Measurements from ENCODE around the gene ING3. TPM values are rescaled to one million over a fixed set of nuclear protein-coding genes. Genes with fewer than 3 reads are reported as not detected.

Gene ING3
- total RNA-seq, 1 experiment from 2014 or later: 16.1 TPM

DNA sequence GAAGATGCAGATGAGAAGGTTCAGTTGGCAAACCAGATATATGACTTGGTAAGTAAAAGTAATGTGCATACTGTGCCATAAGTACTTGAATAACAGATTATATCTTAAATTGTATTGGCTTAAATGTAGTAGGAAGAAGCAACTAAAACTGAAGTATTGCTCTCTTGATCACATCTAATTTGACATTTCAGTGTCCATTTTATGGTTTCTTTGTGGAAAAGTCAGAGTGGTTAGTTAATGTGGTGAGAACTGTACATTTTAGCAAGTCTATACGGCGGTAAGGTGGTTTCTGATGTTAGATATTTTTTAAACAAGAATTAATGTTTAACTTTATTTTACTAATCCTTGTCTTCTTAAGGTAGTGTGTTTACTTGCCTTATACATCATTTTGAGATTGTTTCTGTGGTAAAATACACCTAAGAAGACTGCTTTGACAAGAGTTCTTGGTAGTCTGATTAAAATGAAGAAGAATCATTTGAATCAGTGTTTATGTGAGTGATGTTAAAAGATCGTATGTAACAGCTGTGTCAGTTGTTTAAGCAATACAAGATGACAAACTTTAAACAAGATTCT is 5.1 kb downstream of the ING3 start:
- ChIA-PET CTCF (no interaction called here), POLR2A (ENCODE audit: low non-redundant PET) (no interaction called here)
- DNase-seq (ENCODE audit: low spot score): no peak

DNA sequence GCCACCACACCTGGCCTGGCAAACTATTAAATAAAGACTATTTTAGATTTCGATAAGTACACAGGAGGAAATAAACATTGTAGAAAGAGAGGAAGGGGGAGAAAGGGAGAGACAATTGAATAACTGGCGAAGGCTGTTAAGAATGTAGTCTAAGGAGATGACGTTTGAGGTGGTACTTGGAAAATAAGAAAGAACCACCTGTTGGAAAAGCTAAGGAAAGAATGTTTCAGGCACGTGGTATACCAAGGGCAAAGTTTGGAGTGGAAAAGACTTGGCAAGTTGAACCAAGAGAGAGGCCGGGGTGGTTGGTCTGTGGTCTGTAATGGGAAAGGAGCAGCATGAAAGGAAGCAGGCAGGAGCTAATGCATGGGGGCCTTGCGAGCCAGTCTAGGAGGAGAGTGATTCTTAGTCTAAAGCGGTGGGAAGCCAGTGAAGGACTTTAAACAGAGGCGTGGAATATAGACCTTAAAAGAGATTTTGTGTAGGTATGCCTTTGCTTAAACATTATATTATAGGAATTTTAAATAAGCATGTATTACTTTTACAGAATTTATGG is 9.4 kb downstream of the ING3 start:
- H3K27ac ChIP-seq (ENCODE audit: low read depth, low read length, poor library complexity, severe bottlenecking): no peak overlapping the region
- H3K4me3 ChIP-seq (ENCODE audit: low read depth, low read length, poor library complexity, severe bottlenecking): no peak overlapping the region
- H3K36me3 ChIP-seq (ENCODE audit: insufficient read depth, low read length, poor library complexity, severe bottlenecking): peaks cover 24% of the 10 kb centered on the region
- no peaks in the 10 kb centered on the region for H3K4me1 ChIP-seq (ENCODE audit: insufficient read depth, low read length, poor library complexity, severe bottlenecking)
- DNase-seq (ENCODE audit: low spot score): no peak
- intact Hi-C loops (cut with micrococcal nuclease; ENCODE audit: unreplicated experiment): no loop called here
- no TSS peak for BruUV-seq (replicated peaks)
- POLR2A ChIA-PET (ENCODE audit: low non-redundant PET): no interaction called here
- no peak for TF ChIP-seq EZH2 (IDR thresholded peaks at IDR 0.05; ENCODE audit: borderline replicate concordance, low read depth, low read length, poor library complexity, severe bottlenecking)
- TF ChIP-seq, protein P1, sequence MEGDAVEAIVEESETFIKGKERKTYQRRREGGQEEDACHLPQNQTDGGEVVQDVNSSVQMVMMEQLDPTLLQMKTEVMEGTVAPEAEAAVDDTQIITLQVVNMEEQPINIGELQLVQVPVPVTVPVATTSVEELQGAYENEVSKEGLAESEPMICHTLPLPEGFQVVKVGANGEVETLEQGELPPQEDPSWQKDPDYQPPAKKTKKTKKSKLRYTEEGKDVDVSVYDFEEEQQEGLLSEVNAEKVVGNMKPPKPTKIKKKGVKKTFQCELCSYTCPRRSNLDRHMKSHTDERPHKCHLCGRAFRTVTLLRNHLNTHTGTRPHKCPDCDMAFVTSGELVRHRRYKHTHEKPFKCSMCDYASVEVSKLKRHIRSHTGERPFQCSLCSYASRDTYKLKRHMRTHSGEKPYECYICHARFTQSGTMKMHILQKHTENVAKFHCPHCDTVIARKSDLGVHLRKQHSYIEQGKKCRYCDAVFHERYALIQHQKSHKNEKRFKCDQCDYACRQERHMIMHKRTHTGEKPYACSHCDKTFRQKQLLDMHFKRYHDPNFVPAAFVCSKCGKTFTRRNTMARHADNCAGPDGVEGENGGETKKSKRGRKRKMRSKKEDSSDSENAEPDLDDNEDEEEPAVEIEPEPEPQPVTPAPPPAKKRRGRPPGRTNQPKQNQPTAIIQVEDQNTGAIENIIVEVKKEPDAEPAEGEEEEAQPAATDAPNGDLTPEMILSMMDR (conservative IDR thresholded peaks at IDR 0.05; ENCODE audit: low read depth, low read length): no peak
- no peaks in the 10 kb centered on the region for H3K9me3 ChIP-seq (ENCODE audit: low read depth, low read length, poor library complexity, severe bottlenecking)
- H3K27me3 ChIP-seq (replicated peaks; ENCODE audit: insufficient read depth, low read depth, low read length, poor library complexity): no peaks in the 10 kb centered on the region
- CTCF ChIA-PET: no interaction called here

More for the DNA sequence above, 5.1 kb downstream of the ING3 start:
- no peak overlapping the region for H3K4me3 ChIP-seq (ENCODE audit: low read depth, low read length, poor library complexity, severe bottlenecking)
- H3K9me3 ChIP-seq (ENCODE audit: low read depth, low read length, poor library complexity, severe bottlenecking): no peaks in the 10 kb centered on the region
- TF ChIP-seq, protein P1 (conservative IDR thresholded peaks at IDR 0.05; ENCODE audit: low read depth, low read length): no peak
- no peak for TF ChIP-seq EZH2 (IDR thresholded peaks at IDR 0.05; ENCODE audit: borderline replicate concordance, low read depth, low read length, poor library complexity, severe bottlenecking)
- no peaks in the 10 kb centered on the region for H3K27me3 ChIP-seq (replicated peaks; ENCODE audit: insufficient read depth, low read depth, low read length, poor library complexity)
- BruUV-seq (replicated peaks): no TSS peak
- intact Hi-C loops (cut with micrococcal nuclease; ENCODE audit: unreplicated experiment): no loop called here
- peaks cover 6% of the 10 kb centered on the region for H3K4me1 ChIP-seq (ENCODE audit: insufficient read depth, low read length, poor library complexity, severe bottlenecking)
- peaks cover 43% of the 10 kb centered on the region for H3K36me3 ChIP-seq (ENCODE audit: insufficient read depth, low read length, poor library complexity, severe bottlenecking)
- H3K27ac ChIP-seq (ENCODE audit: low read depth, low read length, poor library complexity, severe bottlenecking): no peak overlapping the region

DNA sequence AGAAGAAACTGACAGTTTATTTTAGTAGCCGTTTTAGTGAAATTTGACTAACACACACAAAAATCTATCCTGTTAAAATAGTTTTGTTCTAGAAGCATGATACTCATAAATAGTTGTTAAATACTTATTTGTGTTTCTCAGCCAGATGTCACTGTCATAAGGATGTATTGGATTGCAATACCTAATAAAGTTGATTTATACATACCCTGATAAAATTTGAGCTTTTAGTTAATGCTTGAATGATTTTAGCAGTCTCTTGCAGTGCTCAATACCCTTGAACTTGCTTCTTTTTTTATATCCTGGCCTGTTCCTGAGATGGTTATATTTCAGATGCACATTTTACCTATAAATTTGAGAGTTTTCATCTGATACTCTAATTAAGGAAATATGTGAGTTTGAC is 10.1 kb downstream of the ING3 start:
- TF ChIP-seq, protein P1 (conservative IDR thresholded peaks at IDR 0.05; ENCODE audit: low read depth, low read length): no peak
- TF ChIP-seq EZH2 (IDR thresholded peaks at IDR 0.05; ENCODE audit: borderline replicate concordance, low read depth, low read length, poor library complexity, severe bottlenecking): no peak
- ChIA-PET CTCF (no interaction called here), POLR2A (ENCODE audit: low non-redundant PET) (interaction anchor here (0.6 kb wide), 1 partner anchor 220 kb away, joined by 3 read pairs; no protein-coding TSS in a partner anchor)
- no peak for DNase-seq (ENCODE audit: low spot score)
- no peaks in the 10 kb centered on the region for H3K9me3 ChIP-seq (ENCODE audit: low read depth, low read length, poor library complexity, severe bottlenecking)
- H3K4me1 ChIP-seq (ENCODE audit: insufficient read depth, low read length, poor library complexity, severe bottlenecking): no peaks in the 10 kb centered on the region
- H3K27me3 ChIP-seq (replicated peaks; ENCODE audit: insufficient read depth, low read depth, low read length, poor library complexity): no peaks in the 10 kb centered on the region
- no peak overlapping the region for H3K27ac ChIP-seq (ENCODE audit: low read depth, low read length, poor library complexity, severe bottlenecking)
- peaks cover 17% of the 10 kb centered on the region for H3K36me3 ChIP-seq (ENCODE audit: insufficient read depth, low read length, poor library complexity, severe bottlenecking)
- no TSS peak for BruUV-seq (replicated peaks)
- intact Hi-C loops (cut with micrococcal nuclease; ENCODE audit: unreplicated experiment): no loop called here
- H3K4me3 ChIP-seq (ENCODE audit: low read depth, low read length, poor library complexity, severe bottlenecking): no peak overlapping the region
